ENCODE results near the gene NAPB.

Gene NAPB

DNA sequence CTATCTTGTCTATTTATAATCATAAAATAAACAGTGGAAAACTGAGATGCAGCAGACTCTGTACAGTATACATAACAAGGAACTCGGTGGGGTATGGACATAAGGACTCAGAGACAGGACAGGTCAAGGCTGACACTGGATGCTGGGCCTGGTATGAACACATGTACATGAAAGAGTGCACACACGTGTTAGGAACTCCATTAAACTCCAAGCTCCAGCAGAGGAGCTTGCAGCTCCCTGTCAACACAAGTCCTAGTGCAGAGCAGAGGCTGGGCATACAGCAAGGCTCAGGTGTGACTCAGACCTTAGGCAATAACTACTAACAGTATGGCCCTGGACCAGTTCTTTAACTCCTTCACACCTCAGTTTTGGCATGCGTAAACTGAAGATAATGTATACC lies 17.1 kb downstream of the NAPB start:
- DNase-seq (ENCODE audit: low read depth): no peak

DNA sequence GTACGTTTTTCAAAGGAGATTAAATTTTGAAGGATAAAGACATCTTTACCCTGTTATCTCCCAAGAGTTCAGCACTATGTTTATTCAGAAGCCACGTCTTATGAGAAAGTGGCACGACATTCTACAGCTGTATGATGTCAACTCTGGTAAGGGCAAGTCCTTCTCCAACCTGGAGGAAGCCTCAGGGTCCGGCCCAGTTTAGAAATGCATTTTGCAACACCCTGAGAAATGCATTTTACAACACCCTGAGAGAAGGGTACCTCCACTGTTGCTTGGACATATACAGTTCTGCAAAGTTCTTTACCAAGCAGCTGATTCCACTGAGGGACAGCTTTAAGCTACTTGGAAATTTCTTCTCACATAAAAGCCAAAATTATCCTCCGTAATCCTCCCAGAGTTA lies 17.5 kb downstream of the NAPB start:
- no peak for DNase-seq (ENCODE audit: low read depth)

DNA sequence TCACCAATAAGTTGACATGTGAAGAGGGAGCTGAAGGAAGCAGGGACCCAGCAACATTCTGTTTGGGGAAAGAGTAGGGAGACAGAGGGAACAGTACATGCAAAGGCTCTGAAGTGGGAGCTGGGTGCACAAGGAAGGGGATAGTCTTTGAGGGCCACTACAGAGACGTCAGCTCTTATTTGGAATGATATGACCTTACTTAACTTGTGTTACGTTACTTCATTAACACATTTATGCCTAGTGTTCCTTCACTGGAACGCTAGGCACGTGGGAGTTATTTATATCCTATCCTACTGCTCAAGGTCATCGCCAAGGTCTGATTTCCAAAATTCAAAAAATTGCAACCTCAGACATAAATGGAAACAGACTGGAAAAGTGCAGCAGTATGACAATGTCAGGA lies 20.2 kb downstream of the NAPB start:
- no peak for DNase-seq (ENCODE audit: low read depth)

DNA sequence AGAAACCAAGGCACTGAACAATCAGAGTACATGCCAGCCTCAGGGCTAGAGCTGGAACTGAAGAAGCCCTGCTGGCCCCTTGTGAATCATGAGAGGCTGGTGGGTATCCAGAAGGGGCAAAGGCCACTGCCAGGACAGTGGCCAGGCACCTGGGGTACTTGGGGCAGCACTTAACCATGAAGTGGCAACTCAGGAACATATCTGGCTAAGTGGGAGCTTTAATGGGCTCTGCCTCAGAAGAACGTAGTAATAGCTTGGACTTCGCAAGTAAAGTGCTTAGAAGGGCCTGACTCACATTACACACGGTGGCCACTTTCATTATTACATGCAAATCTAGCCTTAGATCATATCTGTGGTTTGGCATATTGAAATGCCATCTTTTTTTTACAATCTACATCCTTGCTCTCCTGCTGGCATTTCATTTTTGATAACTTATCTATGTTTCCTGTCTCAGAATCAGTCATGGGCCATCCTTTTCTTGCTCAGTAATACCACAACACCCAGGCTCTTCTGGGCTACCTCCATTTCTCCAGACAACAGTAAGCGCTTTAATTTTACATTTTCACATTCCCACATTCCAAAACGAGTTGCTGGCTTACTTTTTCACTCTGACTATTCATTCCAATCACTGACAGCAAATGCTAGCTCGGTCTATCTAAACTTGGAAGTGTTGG lies 21.6 kb downstream of the NAPB start:
- peak; percentile 33 for DNase-seq (ENCODE audit: low read depth)

DNA sequence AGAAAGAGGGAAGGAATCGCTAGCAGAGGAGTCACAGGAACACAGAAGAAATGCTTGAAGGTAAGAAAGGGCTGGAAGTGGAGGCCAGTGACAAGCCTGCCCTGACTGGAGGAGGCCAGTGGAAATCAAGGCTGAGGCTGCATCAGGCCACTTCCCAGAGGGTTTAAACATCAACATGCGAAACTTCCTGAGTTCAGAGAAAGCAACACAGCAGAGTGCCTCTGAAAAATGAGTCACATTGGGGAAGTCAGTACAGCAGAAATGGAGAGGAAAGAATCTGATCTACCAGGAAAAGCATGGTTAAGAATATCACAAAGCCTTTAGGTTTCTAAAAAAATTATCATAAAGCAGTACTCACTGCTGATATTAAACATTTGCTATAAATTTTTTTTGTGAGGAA lies 23.3 kb downstream of the NAPB start:
- DNase-seq (ENCODE audit: low read depth): no peak

DNA sequence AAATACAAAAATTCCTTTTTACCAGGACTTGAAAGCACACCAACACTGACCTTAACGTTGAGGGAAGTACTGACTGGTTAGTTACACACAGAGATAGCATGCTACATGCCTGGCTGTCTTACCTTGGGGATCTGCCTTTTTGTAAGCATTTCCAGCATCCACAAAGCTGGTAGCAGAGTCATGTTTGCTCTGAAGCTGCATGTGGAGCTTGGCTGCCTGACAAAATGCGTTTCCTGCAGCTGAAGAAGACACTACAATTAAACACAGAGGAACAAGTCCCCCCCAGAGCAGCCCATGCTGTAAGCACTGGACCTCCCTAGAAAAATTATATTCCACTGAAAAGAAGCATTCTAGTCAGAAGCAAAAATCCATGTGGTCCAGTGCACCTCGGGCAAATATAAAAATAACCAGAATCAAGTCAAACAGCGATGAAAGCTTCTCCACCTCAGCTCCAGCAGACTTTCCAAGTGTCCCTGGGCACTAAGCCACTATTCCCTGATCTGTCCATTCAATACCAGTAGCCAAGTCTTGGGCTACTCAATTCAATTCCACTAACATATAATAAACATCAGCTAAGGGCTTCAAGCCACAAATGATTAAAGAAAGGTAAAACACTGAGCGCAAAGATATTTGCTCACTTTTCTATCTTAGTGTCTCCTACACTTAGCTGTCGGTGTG lies 24.2 kb downstream of the NAPB start:
- DNase-seq (ENCODE audit: low read depth): no peak

DNA sequence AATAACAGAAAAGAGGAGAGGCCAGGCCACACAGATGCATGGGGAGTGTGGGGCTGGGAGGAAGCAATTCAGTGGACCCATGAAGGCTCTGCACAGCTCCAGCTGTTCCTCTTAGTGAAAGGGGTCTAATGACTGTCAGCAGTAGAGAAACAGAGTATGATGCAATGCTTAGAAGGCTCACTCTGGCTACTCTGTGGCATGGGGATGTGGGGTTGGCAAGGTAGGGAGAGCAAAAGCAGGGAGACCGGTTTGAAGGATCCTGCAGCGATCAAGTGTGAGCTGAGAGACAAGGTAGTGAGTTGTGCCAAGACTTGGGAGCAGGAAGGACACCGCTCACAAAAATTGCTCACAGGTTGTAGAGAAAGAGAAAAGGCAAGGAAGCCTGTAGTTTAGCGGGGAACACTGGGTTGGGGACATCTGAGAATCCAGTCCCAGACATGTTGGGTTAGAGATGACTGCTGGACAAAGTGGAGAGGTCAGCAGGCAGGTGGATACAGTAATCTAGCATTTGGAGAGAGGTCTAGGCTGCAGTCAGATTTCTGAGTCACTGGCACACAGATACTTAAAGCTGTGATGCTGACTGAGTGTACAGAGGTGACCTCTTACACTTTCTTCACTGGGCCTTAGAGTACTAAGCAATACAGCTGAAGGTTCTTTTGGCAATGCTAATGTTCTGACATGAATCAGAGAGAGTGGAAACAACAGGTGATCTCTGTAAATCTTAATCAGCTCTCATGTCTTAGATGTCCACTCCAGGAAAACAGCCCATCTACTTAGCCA lies 27.1 kb downstream of the NAPB start:
- no peak for DNase-seq (ENCODE audit: low read depth)

DNA sequence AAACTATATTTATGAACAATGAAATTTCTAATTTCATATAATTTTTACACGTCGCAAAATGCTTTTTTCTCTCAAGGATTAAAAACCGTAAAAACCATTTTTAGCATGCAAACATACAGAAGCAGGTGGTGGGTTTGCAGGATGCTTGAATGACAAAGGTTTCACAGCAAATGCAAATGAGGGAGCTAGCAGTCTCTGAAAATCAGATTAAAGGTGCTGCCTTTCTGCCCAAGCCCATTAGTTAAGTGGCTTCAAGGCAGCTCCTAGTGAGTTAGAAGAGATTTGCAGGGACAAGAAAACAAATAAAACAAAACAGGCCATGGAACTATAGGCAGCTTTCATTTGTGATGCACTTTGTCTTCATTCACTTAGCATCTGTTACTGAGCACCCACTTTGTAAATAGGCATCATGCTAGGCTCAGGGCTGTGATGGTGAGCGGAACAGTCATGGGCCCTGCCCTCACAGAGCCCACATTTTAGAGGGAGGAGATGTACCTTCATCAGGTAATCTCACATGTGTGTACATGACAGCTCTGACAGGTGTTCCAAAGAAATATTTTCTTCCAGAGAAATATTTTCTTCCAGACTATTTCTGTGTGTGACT lies 29.5 kb downstream of the NAPB start:
- no peak for DNase-seq (ENCODE audit: low read depth)

DNA sequence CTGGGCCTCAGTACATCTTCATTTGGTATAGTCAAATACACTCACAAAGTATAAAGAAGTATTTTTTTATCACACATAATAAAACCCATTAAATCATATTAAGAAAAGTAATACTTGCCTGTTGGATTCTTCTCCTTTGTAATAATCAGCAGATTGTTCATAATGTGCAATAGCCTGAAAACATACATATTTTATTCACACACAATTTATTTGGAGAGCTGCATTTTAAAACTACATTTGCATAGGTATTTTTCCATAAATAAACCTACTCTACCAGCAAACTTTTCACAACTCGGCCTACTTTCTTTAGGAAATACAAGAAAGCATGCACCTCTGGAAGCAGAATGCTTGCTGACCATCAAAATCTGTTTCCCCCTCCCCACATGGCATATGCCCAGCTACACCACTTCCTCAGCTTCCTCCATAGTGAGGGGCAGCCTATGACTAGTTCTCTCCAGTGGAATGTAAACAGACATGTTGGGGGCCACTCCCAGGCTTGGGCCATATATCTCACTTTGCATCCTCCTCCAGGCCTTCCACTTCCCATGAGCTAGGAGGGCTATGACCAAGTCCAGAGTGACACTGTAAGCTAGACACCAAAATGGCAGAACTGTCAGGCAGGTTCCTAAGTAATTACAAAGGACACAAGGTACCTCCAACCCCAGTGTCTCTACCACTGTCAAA lies 31.1 kb downstream of the NAPB start:
- DNase-seq (ENCODE audit: low read depth): no peak

DNA sequence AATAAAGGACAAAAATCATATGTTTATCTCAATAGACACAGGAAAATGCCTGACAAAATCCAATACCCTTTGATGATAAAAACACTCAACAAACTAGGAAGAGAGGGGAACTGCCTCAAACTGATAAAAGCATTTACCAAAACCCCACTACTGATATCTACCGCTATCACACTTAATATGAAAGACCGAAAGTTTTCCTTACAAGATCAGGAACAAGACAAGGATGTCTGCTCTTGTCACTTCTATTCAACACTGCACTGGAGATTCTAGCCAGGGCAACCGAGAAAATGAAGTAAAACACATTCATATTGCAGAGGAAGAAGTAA lies 34.2 kb downstream of the NAPB start:
- DNase-seq (ENCODE audit: low read depth): no peak

DNA sequence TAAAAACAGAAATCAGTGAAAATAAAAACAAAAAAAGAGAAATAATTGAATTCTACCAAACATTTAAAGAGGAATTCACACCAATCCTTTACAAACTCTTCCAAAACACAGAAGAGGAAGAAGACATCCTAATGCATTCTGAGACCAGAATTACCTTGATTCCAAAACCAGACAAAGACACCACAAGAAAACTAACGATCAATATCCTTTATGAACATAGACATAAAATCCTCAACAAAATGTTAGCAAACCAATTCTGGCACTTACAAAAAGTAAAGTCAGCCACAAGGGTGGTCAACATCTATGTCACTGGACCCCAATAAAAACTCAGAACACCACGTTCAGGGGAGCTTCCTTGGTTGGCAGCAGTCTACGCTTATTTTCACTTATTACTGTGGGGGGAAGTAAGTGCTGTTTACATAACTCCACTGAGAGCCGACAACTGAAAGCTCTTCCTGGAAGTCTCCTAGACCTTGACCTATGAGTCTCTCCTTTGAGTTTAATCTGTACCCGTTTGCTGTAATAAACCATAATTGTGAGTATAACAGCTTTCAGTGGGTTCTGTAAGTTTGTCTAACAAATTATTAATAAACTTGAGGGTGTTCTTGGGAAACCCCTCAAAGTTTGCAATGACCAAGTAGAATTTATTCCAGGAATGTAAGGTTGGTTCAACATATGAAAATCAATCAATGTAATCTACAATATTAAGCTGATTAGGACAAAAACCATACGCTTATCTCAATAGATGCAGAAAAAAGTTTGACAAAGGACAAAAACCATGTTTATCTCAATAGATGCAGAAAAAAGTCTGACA lies 34.8 kb downstream of the NAPB start:
- DNase-seq (ENCODE audit: low read depth): no peak

DNA sequence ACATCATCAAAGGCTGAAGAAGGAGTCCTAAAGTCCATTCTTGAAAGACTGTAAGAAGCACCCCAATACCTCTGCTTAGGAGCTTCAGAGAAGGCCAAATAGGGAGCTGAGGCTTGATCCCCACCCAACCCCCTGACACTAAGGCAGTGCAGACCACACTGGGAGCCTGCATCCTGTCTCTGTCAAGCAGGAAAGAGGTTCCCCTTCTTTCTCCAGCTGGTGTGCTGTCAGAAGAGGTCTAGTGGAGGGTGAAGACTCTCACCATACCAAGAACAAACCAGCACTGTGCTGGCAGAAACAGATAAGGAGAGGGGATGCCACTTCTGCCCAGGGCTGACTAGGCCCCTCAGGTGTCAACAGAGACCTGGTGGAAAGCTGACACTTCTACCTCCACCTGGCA lies 39.4 kb downstream of the NAPB start:
- no peak for DNase-seq (ENCODE audit: low read depth)

DNA sequence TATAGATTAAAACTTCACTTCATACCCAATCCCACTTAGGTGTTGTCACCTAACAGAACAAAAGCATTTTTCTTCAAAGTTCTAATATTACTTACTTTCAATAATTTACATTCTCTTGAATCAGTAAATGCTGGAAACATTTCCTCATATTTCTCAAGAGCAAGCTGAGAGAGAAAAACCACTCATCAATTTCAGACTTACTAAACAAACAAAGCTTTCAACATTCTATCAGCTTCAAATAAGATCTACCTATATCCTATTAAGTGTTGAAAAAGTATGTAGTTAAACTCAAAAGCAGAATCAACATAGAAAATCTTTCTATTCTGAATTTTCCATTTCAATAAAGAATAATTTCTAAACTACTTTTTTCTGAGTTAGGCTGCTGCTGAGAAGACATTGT lies 41.5 kb downstream of the NAPB start:
- DNase-seq (ENCODE audit: low read depth): no peak

DNA sequence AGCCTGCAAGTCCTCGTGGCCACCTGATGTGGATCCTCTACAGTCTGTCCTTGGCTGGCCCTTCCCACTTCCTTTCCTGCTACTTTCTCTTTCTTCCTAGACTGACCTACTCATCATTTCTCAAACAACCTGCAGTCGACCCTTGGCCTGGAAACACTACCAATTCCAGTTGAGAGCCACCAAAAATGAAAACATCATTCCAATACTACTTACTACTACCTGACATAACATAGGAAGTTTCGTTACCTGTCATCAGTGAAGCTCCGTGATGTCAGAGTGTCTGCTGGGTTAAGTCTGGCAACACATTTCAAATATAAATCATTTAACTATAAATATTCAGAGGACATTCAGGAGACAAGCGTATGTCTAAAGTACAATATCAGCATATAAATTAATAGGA lies 45.5 kb downstream of the NAPB start:
- no peak for DNase-seq (ENCODE audit: low read depth)

DNA sequence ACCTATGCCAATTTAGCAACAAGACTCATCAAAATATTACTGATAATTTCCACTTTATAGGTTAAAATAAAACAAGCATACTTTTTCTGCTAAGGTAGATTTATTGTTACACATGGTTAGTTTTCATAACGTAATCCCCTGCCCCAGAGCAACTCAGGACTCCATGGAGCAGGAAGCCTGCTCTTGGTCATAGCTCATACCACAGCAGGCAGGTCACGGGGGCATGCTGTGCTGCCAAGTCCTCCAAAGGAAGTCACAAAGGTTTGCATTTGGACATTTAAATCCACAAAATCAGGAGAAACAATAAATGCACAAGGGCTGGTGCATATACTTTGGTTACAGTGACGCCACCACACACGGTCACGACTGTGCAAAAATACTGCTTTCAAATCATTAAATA lies 46.8 kb downstream of the NAPB start:
- no peak for DNase-seq (ENCODE audit: low read depth)

DNA sequence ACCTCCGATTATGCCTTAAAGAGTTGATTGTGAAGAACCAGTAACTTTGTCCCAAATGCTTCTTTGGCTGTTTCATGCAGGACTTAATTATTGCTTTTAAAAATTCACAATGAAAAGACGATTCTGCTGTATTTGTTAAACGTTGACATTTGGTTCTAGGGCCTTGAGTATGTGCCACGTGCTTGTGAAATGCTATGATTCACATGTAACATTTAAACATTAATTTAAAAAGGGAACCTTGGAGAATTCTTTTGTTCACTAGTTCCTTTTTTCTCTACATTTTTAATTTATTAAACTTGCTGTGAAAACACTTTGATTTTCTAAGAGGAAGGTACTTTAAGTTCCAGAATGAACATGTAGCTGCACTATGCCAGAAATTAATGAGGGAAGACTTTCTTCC lies 49.8 kb downstream of the NAPB start:
- DNase-seq (ENCODE audit: low read depth): peak; percentile 35

DNA sequence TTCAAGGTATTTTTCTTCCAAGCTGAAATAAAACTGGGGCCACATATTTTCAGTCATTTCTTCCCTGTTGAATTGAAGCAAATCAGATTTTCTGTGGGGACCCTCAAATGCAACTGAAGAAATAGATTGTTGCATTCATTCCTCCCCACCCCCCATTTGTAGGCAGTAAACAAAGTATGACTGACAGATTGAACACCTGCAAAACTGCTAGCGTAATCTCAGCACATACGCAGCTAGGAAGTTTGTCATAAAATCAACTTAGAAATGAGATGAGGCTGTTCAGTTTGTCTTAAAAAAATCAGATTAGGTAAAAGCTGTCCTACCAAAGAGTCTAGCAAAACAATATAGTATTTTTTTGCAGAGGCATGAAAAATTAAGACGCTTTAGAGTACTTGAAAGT lies 50.4 kb downstream of the NAPB start:
- DNase-seq (ENCODE audit: low read depth): no peak

DNA sequence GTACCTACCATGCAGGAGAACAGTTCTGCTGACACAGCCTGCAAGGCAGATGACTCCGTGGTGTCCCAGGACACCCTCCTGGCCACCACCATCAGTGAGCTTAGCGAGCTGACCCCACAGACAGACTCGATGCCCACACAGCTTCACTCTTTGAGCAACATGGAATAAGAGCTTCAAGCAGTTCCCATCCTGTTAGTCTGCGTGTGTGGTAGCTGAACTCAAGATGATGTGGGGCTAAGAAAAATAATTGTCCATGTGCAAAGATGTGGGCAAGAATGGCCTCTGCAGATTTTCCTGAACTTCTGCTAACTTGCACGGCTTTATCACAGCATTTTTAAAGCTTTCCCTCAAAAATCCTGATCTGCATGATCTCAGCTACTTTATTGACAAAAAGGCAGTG lies 51.0 kb downstream of the NAPB start:
- no peak for DNase-seq (ENCODE audit: low read depth)

DNA sequence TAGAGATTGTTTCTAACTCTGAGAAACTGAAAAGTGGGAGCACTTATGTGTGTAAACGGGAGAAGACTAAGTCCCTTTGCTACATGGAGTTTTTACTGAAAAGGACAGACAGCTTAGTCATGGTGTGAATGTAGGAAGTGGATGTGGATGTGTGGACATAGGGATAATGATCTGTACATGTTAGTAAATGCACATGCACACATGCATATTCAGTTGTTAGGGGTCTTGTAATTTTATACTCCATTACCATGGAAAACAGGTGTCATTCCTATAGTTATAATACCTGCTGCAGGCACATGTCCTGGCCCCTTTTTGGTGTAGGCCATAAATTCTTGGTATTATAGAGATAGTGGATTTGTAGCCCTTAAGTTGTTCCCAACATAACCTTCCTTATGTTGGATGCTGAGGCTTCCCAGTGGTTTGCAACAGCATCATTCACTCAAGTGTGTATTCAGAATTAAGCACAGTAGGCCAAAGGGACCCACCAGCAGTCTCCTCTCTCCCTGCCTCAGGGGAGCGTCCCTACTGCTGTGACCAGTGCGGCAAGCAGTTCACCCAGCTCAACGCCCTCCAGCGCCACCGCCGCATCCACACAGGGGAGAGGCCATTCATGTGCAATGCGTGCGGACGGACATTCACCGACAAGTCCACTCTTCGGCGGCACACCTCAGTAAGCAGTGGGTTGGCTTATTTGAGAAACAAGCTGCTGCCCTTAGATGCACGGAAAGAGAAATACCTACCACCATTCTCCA lies 52.0 kb downstream of the NAPB start:
- DNase-seq (ENCODE audit: low read depth): no peak

DNA sequence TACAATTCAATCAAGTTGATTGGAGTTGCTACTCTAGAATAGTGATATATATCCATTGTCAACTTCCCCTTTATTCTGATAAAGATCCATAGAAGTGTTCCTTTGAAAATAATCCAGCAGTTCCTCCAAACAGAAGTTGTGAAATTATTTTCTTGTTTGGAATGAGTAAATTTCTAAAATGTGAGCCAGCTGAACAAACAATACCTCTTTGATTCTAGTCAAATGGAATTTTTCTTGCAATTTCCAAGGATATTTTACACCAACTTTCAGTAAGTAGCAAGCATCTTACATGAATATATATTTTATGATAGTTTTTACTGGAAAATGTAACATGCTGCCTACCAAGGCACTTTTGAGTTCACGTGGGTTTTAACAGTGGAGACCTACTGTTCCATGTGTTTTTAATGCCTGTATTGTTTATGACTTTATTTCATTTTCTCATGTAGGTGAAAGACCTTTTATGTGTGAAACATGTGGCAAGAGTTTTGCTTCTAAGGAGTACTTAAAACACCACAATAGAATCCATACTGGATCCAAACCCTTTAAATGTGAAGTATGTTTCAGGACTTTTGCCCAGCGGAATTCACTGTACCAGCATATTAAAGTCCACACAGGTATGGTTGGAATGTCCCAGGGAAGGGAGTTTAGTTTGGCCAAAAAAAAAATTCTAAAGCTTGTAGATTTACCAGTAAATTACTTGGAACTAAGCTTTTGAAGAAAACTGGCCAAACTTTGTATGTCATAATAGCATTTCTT lies 52.8 kb downstream of the NAPB start:
- peak; percentile 62 for DNase-seq (ENCODE audit: low read depth)

Measured in fibroblast of gingiva (primary cell).